Fibroblast of villous mesenchyme (primary cell): ENCODE measurements around the gene UNC5C. TPM values are rescaled to one million over a fixed set of nuclear protein-coding genes. Genes with fewer than 3 reads are reported as not detected.

Experiments
- DNase-seq: peaks from one replicate; pipeline ENCODE4 v3.0.0-alpha.2; 2010; ENCODE audit warnings: low read depth
- H3K4me3 ChIP-seq: 2 replicates; pipeline ENCODE4 v1.5.1; 2011; ENCODE audit warnings: low read depth, mild to moderate bottlenecking, low read length
- total RNA-seq: library from RNA; depleted of rRNA; stranded (reverse); fragments of >200 nt; gene quantifications from 2 replicates; pipeline ENCODE4 v1.2.3, GENCODE V29; 2012
- TF ChIP-seq, protein P1 (sequence below): IDR thresholded peaks from 2 replicates; pipeline ENCODE4 v1.5.1; 2012; ENCODE audit warnings: low read depth, mild to moderate bottlenecking, low read length; ENCODE audit not compliant: insufficient read depth

UNC5C gene
- total RNA-seq, 1 donor = 0.43 TPM

DNA sequence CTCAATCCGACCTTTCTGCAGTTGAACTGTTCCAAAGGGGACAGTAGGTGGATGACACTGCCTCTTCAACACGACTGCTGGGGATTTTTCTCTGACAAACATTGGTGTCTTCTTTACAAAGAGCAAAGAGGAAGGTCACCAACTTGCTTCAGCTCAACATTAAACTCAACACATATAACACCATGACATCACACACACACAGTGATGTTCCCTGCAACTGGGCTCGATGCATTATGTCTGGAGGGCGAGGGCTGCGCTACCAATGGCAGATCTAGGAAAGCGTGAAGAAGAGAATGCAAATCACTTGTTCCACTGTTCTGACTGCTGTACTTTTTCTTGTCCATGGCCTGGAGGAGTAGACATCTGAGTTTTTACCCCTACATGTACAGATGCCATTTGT is 385.9 kb downstream of the UNC5C start:
- no peak for DNase-seq
- H3K4me3 ChIP-seq = no peak overlapping the region
- TF ChIP-seq, protein P1, sequence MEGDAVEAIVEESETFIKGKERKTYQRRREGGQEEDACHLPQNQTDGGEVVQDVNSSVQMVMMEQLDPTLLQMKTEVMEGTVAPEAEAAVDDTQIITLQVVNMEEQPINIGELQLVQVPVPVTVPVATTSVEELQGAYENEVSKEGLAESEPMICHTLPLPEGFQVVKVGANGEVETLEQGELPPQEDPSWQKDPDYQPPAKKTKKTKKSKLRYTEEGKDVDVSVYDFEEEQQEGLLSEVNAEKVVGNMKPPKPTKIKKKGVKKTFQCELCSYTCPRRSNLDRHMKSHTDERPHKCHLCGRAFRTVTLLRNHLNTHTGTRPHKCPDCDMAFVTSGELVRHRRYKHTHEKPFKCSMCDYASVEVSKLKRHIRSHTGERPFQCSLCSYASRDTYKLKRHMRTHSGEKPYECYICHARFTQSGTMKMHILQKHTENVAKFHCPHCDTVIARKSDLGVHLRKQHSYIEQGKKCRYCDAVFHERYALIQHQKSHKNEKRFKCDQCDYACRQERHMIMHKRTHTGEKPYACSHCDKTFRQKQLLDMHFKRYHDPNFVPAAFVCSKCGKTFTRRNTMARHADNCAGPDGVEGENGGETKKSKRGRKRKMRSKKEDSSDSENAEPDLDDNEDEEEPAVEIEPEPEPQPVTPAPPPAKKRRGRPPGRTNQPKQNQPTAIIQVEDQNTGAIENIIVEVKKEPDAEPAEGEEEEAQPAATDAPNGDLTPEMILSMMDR = no peak

- no peak overlapping the region for H3K4me3 ChIP-seq
- no peak for DNase-seq
- TF ChIP-seq, protein P1 = no peak
Measured at GRCh38 chr4:95161781-95162469, 386.8 kb downstream of the UNC5C start.

DNA sequence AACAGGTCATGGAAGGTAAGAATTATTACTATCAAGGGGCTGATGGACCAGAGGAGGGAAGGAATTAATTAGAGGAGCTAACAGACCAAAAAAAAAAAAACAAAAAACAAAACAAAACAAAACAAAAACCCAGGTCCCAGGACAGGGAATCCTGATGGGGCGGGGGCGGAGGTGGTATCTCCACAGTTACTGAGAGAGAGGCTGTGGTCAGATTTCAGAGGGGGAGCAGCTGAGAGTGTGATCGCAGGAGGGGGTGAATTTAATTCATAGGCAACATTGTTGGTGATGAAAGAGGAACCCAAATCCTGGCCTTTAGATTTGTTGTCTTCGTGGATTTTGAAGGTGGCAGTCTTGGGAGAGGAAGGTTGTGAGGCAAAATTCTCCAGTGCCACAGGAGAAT is 389.4 kb downstream of the UNC5C start:
- DNase-seq = no peak
- no peak overlapping the region for H3K4me3 ChIP-seq
- TF ChIP-seq, protein P1 = no peak

GRCh38 chr4:95158626-95159025 is 390.1 kb downstream of the UNC5C start:
- no peak overlapping the region for H3K4me3 ChIP-seq
- TF ChIP-seq, protein P1 = no peak

DNA sequence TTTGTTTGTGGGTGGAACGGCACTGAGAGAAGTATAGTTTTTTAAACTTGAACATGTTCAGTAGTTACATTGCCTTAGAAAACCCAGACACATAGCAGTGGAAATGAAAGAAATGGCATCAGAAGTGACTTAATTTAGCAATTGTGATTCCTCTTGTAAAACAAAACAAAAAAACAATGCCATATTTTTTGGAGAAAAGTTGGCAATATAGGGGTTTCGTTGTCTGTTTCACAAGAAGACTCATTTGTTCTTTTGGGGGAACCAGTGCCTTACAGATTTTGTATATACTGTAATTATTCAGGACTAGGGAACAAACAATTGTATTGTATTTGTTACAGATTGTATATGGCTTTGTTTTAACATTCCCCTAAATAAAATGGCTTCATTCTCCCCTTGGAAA is 390.7 kb downstream of the UNC5C start:
- no peak for DNase-seq
- TF ChIP-seq, protein P1 = no peak

More at GRCh38 chr4:95158626-95159025, 390.1 kb downstream of the UNC5C start:
- no peak for DNase-seq

GRCh38 chr4:95157596-95157995 is 391.2 kb downstream of the UNC5C start:
- no peak overlapping the region for H3K4me3 ChIP-seq
- TF ChIP-seq, protein P1 = no peak
- no peak for DNase-seq

More for the DNA sequence above, 390.7 kb downstream of the UNC5C start:
- no peak overlapping the region for H3K4me3 ChIP-seq

DNA sequence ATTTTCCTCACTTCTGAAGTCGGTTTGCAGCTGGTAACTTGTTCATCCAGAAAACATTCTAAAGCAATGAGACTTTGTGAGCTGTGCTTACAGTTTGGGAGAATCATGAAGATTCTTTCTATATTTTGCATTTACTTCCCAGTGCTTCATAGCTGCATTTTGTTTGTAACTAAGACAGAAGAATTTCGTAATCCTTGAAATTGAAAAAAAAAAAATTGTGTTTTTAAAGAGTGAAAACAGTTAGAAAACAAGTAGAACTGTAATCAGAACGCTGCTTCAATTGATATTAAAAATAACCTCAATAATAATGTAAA is 392.4 kb downstream of the UNC5C start:
- no peak for DNase-seq
- TF ChIP-seq, protein P1 = no peak
- H3K4me3 ChIP-seq = no peak overlapping the region
